Testis (tissue), 2 donors: ENCODE data around the gene PSMA7.

Experiments
- POLR2A ChIP-seq: fragments of 450-650 bp; IDR thresholded peaks from one replicate; pipeline ENCODE4 v1.6.1; 2017; ENCODE audit warnings: antibody characterized with exemption, mild to moderate bottlenecking, moderate library complexity
- TF ChIP-seq, protein P1 (sequence below), 3 experiments: fragments of 450-650 bp in 2 of 3; fragments of 200-600 bp in 1 of 3; sonication (generic) in 1 of 3; IDR thresholded peaks; one replicate each; pipeline ENCODE4 v1.5.1; 2016 to 2019; ENCODE audit warnings: antibody characterized with exemption in 3 of 3, mild to moderate bottlenecking in 2 of 3, moderate library complexity in 1 of 3

DNA sequence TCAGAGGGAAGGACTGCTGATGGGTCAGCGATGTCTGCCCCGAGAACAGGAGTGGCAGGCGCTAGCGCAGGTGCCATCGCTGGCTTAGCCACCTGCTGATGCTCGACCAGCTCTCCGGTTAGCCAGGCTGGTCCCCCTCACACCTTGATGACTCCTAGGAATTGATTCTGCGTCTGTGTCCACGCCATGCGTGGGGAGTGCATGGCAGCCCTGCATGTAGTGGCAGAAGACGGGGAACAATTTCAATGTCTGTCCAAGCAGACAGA lies 7.0 kb upstream of the PSMA7 start:
- TF ChIP-seq, protein P1, sequence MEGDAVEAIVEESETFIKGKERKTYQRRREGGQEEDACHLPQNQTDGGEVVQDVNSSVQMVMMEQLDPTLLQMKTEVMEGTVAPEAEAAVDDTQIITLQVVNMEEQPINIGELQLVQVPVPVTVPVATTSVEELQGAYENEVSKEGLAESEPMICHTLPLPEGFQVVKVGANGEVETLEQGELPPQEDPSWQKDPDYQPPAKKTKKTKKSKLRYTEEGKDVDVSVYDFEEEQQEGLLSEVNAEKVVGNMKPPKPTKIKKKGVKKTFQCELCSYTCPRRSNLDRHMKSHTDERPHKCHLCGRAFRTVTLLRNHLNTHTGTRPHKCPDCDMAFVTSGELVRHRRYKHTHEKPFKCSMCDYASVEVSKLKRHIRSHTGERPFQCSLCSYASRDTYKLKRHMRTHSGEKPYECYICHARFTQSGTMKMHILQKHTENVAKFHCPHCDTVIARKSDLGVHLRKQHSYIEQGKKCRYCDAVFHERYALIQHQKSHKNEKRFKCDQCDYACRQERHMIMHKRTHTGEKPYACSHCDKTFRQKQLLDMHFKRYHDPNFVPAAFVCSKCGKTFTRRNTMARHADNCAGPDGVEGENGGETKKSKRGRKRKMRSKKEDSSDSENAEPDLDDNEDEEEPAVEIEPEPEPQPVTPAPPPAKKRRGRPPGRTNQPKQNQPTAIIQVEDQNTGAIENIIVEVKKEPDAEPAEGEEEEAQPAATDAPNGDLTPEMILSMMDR (IDR thresholded peaks at IDR 0.05) = no peak
- no peak for TF ChIP-seq POLR2A
